ENCODE measurements around the gene TIMM13.

DNA sequence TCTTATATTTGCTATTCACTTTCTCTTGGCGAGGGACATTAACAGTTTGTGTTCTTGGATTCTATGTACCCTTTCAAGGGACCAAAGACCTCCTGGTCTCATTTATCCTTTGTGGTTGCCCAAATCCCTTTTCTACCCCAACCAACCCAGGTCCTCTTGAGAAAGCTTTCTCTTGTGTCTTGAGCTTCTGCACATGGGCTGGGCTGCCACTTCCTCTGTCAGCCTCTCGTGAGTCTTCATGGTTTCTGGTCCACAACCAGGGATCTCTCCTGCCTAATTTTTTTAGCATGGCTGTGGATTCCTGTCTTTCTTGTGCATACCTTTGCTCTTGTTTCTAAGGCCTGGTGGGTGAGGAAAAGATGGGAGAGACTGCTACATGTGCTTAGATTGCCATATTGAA is 14.9 kb downstream of the TIMM13 start:
- TF ChIP-seq MYC (IDR thresholded peaks at IDR 0.05; ENCODE audit: low read depth, low read length), result no peak
- TF ChIP-seq, protein P1, sequence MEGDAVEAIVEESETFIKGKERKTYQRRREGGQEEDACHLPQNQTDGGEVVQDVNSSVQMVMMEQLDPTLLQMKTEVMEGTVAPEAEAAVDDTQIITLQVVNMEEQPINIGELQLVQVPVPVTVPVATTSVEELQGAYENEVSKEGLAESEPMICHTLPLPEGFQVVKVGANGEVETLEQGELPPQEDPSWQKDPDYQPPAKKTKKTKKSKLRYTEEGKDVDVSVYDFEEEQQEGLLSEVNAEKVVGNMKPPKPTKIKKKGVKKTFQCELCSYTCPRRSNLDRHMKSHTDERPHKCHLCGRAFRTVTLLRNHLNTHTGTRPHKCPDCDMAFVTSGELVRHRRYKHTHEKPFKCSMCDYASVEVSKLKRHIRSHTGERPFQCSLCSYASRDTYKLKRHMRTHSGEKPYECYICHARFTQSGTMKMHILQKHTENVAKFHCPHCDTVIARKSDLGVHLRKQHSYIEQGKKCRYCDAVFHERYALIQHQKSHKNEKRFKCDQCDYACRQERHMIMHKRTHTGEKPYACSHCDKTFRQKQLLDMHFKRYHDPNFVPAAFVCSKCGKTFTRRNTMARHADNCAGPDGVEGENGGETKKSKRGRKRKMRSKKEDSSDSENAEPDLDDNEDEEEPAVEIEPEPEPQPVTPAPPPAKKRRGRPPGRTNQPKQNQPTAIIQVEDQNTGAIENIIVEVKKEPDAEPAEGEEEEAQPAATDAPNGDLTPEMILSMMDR (IDR thresholded peaks at IDR 0.05; ENCODE audit: low read depth, low read length), result no peak
- TF ChIP-seq POLR2A (IDR thresholded peaks at IDR 0.05; ENCODE audit: extremely low read depth, insufficient read length), result no peak
